ENCODE data around the gene SH3PXD2A.

- TF ChIP-seq CTCF (IDR thresholded peaks at IDR 0.05) (no peak), POLR2A (IDR thresholded peaks at IDR 0.05) (no peak)
Observed at GRCh38 chr10:103622935-103623574, 232.3 kb downstream of the SH3PXD2A start.
